Measurements from ENCODE around the gene TMEM72. TPM values are rescaled to one million over a fixed set of nuclear protein-coding genes. Genes with fewer than 3 reads are reported as not detected.

TMEM72 gene
- total and polyA plus RNA-seq, 2 donors (not counting 1 experiment from before 2014, with no cell fraction given): not detected

DNA sequence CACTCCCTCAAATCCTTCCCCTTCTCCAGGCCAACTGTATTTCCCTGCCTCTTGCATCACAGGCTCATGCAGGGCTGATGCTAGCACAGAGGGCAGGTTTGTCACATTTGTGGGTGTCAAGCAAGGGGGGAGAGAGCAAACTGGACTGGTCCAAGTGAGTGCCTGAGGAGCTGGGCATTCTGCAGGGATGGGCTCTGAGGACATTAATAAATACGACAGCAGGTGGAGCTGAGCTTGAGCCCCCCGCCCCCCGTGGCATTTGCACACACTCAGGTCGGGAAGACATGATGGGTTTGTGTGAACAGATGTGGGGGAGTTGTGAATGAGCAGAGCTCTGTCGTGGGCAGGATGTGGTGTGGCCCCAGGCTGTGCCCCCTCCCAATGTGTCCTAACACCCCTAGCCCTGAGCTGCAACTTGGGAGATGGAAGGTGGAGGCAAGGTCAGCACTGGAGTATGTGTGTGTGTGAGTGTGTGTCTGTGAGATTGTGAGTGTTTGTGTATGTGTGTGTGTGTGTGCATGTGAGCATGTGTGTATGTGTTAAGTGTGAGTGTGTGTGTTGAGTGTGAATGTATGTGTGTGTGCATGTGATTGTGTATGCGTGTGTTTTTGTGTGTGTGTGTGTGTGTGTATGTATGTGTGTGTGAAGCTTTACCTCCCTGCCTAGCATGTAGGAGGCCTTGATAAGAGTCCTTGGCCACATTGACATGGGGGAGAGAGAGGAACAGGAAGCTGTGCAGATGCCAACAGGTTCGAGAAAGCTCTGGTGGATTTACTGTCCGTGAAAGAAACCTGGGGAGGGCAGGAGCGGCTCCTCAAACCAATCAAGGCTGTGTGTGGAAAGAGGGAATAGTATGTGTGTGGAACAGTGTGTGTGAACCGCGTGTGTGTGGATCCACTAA is 57.6 kb downstream of the TMEM72 start:
- Histone ChIP-seq H3K27me3 (replicated peaks in 1 of 4; ENCODE audit: control extremely low read depth in 1 of 4, control insufficient read depth in 3 of 4, insufficient read depth in 4 of 4, low read length in 3 of 4) (no peaks in the 10 kb centered on the region), H3K27ac (ENCODE audit: low read length in 2 of 2) (no peak overlapping the region), H3K4me2 (replicated peaks; ENCODE audit: low read depth, low read length, poor library complexity, severe bottlenecking) (peak overlapping the region; percentile 18), H3K9me3 (ENCODE audit: control extremely low read depth in 1 of 3, control insufficient read depth in 2 of 3, insufficient read depth in 1 of 3, low read length in 2 of 3) (no peaks in the 10 kb centered on the region), H2AFZ (ENCODE audit: insufficient read depth, low read depth, low read length, poor library complexity, severe bottlenecking) (no peak overlapping the region), H3K4me3 (ENCODE audit: control extremely low read depth in 1 of 5, extremely low read depth in 1 of 5, insufficient read depth in 1 of 5, low read depth in 2 of 5, low read length in 4 of 5) (no peak overlapping the region), H3K4me1 (ENCODE audit: control insufficient read depth in 2 of 2, insufficient read depth in 2 of 2, low read length in 2 of 2) (peaks cover 45 to 63% of the 10 kb centered on the region in 2 donors), H4K20me1 (ENCODE audit: control insufficient read depth, insufficient read depth, low read length, poor library complexity, severe bottlenecking) (no peaks in the 10 kb centered on the region), H3K79me2 (ENCODE audit: control insufficient read depth, insufficient read depth, low read length) (no peaks in the 10 kb centered on the region), H3K9ac (ENCODE audit: low read length) (no peak overlapping the region), H3K36me3 (replicated peaks in 1 of 2; ENCODE audit: control extremely low read depth in 1 of 2, control insufficient read depth in 1 of 2, extremely low read depth in 1 of 2, insufficient read depth in 2 of 2, low read length in 1 of 2) (no peaks in the 10 kb centered on the region)
- ChIA-PET POLR2A (no interaction called here), CTCF (interaction anchor here (0.7 to 4.2 kb wide), 4 partner anchors 9 to 41 kb away, joined by 3 to 24 read pairs (median 3); no protein-coding TSS in a partner anchor)
- H3K27me3 Mint-ChIP-seq: no peaks in the 10 kb centered on the region
- no peaks in the 10 kb centered on the region for H3K9me3 Mint-ChIP-seq (ENCODE audit: insufficient read depth)
- ATAC-seq (ENCODE audit: low read depth): no peak
- 54% methylated on average over 9 of the region's 11 CpGs for WGBS (ENCODE audit: insufficient coverage)
- peak overlapping the region; percentile 1 for H3K27ac Mint-ChIP-seq
- intact Hi-C loops (cut with micrococcal nuclease): no loop called here
- DNase-seq: no peak
- peaks cover 64% of the 10 kb centered on the region for H3K4me1 Mint-ChIP-seq
- H3K4me3 Mint-ChIP-seq: no peak overlapping the region
- TF ChIP-seq EZH2 (IDR thresholded peaks at IDR 0.05; ENCODE audit: borderline replicate concordance, insufficient read depth, low read depth, low read length, poor library complexity, severe bottlenecking): no peak
- TF ChIP-seq, protein P1, sequence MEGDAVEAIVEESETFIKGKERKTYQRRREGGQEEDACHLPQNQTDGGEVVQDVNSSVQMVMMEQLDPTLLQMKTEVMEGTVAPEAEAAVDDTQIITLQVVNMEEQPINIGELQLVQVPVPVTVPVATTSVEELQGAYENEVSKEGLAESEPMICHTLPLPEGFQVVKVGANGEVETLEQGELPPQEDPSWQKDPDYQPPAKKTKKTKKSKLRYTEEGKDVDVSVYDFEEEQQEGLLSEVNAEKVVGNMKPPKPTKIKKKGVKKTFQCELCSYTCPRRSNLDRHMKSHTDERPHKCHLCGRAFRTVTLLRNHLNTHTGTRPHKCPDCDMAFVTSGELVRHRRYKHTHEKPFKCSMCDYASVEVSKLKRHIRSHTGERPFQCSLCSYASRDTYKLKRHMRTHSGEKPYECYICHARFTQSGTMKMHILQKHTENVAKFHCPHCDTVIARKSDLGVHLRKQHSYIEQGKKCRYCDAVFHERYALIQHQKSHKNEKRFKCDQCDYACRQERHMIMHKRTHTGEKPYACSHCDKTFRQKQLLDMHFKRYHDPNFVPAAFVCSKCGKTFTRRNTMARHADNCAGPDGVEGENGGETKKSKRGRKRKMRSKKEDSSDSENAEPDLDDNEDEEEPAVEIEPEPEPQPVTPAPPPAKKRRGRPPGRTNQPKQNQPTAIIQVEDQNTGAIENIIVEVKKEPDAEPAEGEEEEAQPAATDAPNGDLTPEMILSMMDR (IDR thresholded peaks at IDR 0.05): no peak

DNA sequence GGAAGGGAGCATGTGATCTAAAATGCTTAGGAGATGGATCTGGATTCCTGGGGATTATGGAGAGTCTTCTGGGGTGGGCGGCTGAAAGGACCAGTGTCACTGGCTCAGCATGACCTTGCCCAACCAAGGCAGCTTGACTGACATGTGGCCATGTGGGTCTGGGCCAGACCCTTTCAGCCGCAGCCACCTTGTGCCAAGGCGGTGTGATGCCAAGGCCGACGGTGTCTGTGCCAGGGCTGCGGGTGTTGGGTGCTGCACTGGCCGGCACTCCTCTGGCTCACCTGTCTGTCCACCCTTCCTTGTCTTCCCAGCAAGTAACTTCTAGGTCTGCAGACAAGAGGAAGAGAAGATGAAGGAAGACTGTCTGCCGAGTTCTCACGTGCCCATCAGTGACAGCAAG is 58.7 kb downstream of the TMEM72 start:
- 100% methylated on average over 7 of the region's 9 CpGs for WGBS (ENCODE audit: insufficient coverage)
- Histone ChIP-seq H3K9ac (ENCODE audit: low read length) (no peak overlapping the region), H2AFZ (ENCODE audit: insufficient read depth, low read depth, low read length, poor library complexity, severe bottlenecking) (no peak overlapping the region), H3K36me3 (replicated peaks in 1 of 2; ENCODE audit: control extremely low read depth in 1 of 2, control insufficient read depth in 1 of 2, extremely low read depth in 1 of 2, insufficient read depth in 2 of 2, low read length in 1 of 2) (no peaks in the 10 kb centered on the region), H3K4me3 (ENCODE audit: control extremely low read depth in 1 of 5, extremely low read depth in 1 of 5, insufficient read depth in 1 of 5, low read depth in 2 of 5, low read length in 4 of 5) (no peak overlapping the region), H3K9me3 (ENCODE audit: control extremely low read depth in 1 of 3, control insufficient read depth in 2 of 3, insufficient read depth in 1 of 3, low read length in 2 of 3) (no peaks in the 10 kb centered on the region), H4K20me1 (ENCODE audit: control insufficient read depth, insufficient read depth, low read length, poor library complexity, severe bottlenecking) (no peaks in the 10 kb centered on the region), H3K4me2 (replicated peaks; ENCODE audit: low read depth, low read length, poor library complexity, severe bottlenecking) (no peak overlapping the region), H3K4me1 (ENCODE audit: control insufficient read depth in 2 of 2, insufficient read depth in 2 of 2, low read length in 2 of 2) (peaks cover 47 to 63% of the 10 kb centered on the region in 2 donors), H3K27me3 (replicated peaks in 1 of 4; ENCODE audit: control extremely low read depth in 1 of 4, control insufficient read depth in 3 of 4, insufficient read depth in 4 of 4, low read length in 3 of 4) (no peaks in the 10 kb centered on the region), H3K27ac (ENCODE audit: low read length in 2 of 2) (no peak overlapping the region), H3K79me2 (ENCODE audit: control insufficient read depth, insufficient read depth, low read length) (no peaks in the 10 kb centered on the region)
- Mint-ChIP-seq H3K4me3 (no peak overlapping the region), H3K27ac (no peak overlapping the region), H3K4me1 (peaks cover 63% of the 10 kb centered on the region), H3K27me3 (no peaks in the 10 kb centered on the region), H3K9me3 (ENCODE audit: insufficient read depth) (no peaks in the 10 kb centered on the region)
- CTCF ChIA-PET: no interaction called here
- ATAC-seq (ENCODE audit: low read depth) (no peak), DNase-seq (no peak)
- intact Hi-C loops (cut with micrococcal nuclease): loop anchor here (5.0 kb wide), 1 partner anchor 93 kb away; no protein-coding TSS in a partner anchor
- POLR2A ChIA-PET: no interaction called here
- TF ChIP-seq, protein P1 (IDR thresholded peaks at IDR 0.05): no peak

Data from B cell (primary cell).